Esophagus muscularis mucosa (tissue), 4 donors: ENCODE data around the gene RERG. TPM values are rescaled to one million over a fixed set of nuclear protein-coding genes. Genes with fewer than 3 reads are reported as not detected.

Experiments used
- DNase-seq: peaks from one replicate; pipeline ENCODE4 v3.0.0-alpha.2; 2017; ENCODE audit errors: extremely low spot score
- H3K27ac ChIP-seq, 4 donors: fragments of 200-600 bp; sonication (generic); replicated peaks in 1 of 4; 1 replicate in 3 of 4; 2 replicates in 1 of 4; pipeline ENCODE4 v1.5.1; 2016 to 2019; ENCODE audit warnings: mild to moderate bottlenecking in 1 of 4
- H3K27me3 ChIP-seq, 4 donors: fragments of 200-600 bp; sonication (generic); one replicate each; pipeline versions ENCODE4 v1.5.1 to v1.6.0; 2016 to 2019
- H3K36me3 ChIP-seq, 4 donors: fragments of 200-600 bp; sonication (generic); one replicate each; pipeline ENCODE4 v1.5.1; 2016 to 2019
- H3K4me1 ChIP-seq, 4 donors: fragments of 200-600 bp; sonication (generic); one replicate each; pipeline ENCODE4 v1.5.1; 2016 to 2019
- H3K4me3 ChIP-seq, 4 donors: fragments of 200-600 bp; sonication (generic); 1 replicate in 2 of 4; 2 replicates in 2 of 4; pipeline ENCODE4 v1.5.1; 2016 to 2019; ENCODE audit warnings: mild to moderate bottlenecking in 4 of 4, moderate library complexity in 1 of 4
- H3K9me3 ChIP-seq, 4 donors: fragments of 200-600 bp; sonication (generic); 1 replicate in 3 of 4; 2 replicates in 1 of 4; pipeline ENCODE4 v1.5.1; 2016 to 2019
- EP300 ChIP-seq: sonication (generic); formaldehyde crosslinking; IDR thresholded peaks from one replicate; pipeline ENCODE4 v1.6.1; 2017; ENCODE audit warnings: antibody characterized with exemption
- POLR2A ChIP-seq: fragments of 450-650 bp; IDR thresholded peaks from one replicate; pipeline ENCODE4 v1.6.1; 2017; ENCODE audit warnings: antibody characterized with exemption, moderate library complexity, mild to moderate bottlenecking, low read depth
- POLR2AphosphoS5 ChIP-seq, 2 donors: sonication (generic); formaldehyde crosslinking; IDR thresholded peaks; one replicate each; pipeline ENCODE4 v1.6.1; 2017; ENCODE audit warnings: antibody characterized with exemption in 2 of 2
- WGBS: methylation state at CpG from one replicate; pipeline ENCODE4 v1.1.5; 2018; 5-methylcytosine and 5-hydroxymethylcytosine counted together
- intact Hi-C: fragments of 100-400 bp; cut with DNase I; formaldehyde crosslinking; loops from one replicate; pipeline ENCODE4 v1.15.1; 2023
- total RNA-seq, 4 donors: library from RNA; depleted of rRNA; stranded (reverse); fragments of >200 nt; gene quantifications; one replicate each; pipeline versions ENCODE4 v1.1.0 to v1.2.1, GENCODE V29; 2016
- TF ChIP-seq, protein P1 (sequence below), 3 experiments: fragments of 200-600 bp in 2 of 3; fragments of 450-650 bp in 1 of 3; sonication (generic) in 2 of 3; IDR thresholded peaks; one replicate each; pipeline ENCODE4 v1.5.1; 2017 to 2019; ENCODE audit warnings: antibody characterized with exemption in 3 of 3, mild to moderate bottlenecking in 2 of 3, moderate library complexity in 1 of 3

RERG gene
- total RNA-seq, 4 donors from 2014 or later = 5.0 to 15.4 (median 12.7) TPM

DNA sequence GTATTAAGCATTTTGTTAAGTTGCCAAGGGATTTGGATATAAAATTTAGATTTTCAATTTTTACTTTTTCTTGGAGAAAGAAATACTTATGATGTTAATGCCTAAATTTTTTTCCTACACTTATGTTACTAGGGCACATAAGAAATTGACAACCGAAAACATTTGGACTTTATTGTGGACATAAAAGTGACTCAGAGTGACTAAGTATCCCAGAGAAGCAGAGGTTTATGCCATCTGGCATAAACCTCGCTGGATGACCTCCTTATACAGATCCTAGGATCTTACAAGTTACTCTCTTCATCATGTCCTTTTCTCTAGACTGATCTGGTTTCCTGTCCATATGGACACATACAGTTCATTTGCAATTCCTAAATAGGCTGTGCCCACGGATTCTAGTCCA, 89.8 kb downstream of the RERG start:
- intact Hi-C loops = no loop called here
- no peak for DNase-seq
- H3K4me3 ChIP-seq = no peak overlapping the region
- WGBS = 73% methylated on average over 3 of the region's 3 CpGs
- no peaks in the 10 kb centered on the region for H3K27me3 ChIP-seq
- H3K4me1 ChIP-seq = no peaks in the 10 kb centered on the region
- no peaks in the 10 kb centered on the region for H3K36me3 ChIP-seq
- no peak for TF ChIP-seq POLR2AphosphoS5 (IDR thresholded peaks at IDR 0.05)
- TF ChIP-seq, protein P1, sequence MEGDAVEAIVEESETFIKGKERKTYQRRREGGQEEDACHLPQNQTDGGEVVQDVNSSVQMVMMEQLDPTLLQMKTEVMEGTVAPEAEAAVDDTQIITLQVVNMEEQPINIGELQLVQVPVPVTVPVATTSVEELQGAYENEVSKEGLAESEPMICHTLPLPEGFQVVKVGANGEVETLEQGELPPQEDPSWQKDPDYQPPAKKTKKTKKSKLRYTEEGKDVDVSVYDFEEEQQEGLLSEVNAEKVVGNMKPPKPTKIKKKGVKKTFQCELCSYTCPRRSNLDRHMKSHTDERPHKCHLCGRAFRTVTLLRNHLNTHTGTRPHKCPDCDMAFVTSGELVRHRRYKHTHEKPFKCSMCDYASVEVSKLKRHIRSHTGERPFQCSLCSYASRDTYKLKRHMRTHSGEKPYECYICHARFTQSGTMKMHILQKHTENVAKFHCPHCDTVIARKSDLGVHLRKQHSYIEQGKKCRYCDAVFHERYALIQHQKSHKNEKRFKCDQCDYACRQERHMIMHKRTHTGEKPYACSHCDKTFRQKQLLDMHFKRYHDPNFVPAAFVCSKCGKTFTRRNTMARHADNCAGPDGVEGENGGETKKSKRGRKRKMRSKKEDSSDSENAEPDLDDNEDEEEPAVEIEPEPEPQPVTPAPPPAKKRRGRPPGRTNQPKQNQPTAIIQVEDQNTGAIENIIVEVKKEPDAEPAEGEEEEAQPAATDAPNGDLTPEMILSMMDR (IDR thresholded peaks at IDR 0.05) = no peak
- no peak for TF ChIP-seq EP300
- no peak for TF ChIP-seq POLR2A
- no peaks in the 10 kb centered on the region for H3K9me3 ChIP-seq
- no peak overlapping the region for H3K27ac ChIP-seq

DNA sequence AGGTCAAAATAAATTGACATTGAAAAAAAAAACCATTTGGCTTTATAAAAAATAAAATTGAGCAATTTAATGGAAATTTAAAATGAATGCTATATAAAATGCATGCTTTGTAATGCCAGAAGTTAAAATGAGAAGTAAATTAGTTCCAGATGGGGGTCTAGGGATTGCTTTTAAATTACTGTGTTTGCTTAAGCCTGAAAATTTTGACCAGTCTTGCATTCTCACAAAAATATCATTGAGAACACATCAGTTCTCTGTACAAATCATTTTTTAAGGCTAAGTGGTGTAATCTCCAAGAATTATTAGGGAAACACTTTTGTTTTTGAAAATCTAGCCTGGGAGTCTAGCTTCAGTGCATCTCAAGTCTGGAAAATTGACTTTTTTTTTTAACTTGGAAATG, 90.7 kb downstream of the RERG start:
- Histone ChIP-seq H3K4me1 (no peaks in the 10 kb centered on the region), H3K27me3 (no peaks in the 10 kb centered on the region), H3K27ac (no peak overlapping the region), H3K4me3 (no peak overlapping the region), H3K9me3 (no peaks in the 10 kb centered on the region), H3K36me3 (no peaks in the 10 kb centered on the region)
- DNase-seq = no peak
- intact Hi-C loops = no loop called here
- TF ChIP-seq, protein P1 (IDR thresholded peaks at IDR 0.05) = no peak
- TF ChIP-seq EP300 (no peak), POLR2AphosphoS5 (IDR thresholded peaks at IDR 0.05) (no peak), POLR2A (no peak)

DNA sequence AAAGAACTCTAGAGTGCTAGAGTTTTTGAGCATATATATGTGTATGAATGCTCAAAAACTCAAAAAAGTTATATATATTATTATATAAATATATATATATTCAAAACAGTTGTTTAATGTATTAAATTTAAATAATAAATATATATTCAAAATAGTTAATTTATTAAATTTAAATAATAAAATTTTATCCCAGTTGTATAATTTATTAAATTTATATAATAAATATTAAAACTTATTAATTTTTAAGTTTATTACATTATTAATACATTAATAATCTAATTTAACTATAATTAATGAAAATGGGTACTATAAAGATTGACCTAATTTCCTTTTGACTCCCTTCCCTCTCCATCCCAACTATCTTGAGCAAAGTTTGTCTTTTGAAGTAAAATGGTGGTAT, 97.8 kb downstream of the RERG start:
- intact Hi-C loops = no loop called here
- no peak for DNase-seq
- no peak overlapping the region for H3K4me3 ChIP-seq
- no peaks in the 10 kb centered on the region for H3K36me3 ChIP-seq
- no peak overlapping the region for H3K27ac ChIP-seq
- H3K27me3 ChIP-seq = no peaks in the 10 kb centered on the region
- no peak for TF ChIP-seq EP300
- no peak for TF ChIP-seq POLR2AphosphoS5 (IDR thresholded peaks at IDR 0.05)
- no peak for TF ChIP-seq POLR2A
- TF ChIP-seq, protein P1 (IDR thresholded peaks at IDR 0.05) = no peak
- H3K4me1 ChIP-seq = no peaks in the 10 kb centered on the region
- no peaks in the 10 kb centered on the region for H3K9me3 ChIP-seq

DNA sequence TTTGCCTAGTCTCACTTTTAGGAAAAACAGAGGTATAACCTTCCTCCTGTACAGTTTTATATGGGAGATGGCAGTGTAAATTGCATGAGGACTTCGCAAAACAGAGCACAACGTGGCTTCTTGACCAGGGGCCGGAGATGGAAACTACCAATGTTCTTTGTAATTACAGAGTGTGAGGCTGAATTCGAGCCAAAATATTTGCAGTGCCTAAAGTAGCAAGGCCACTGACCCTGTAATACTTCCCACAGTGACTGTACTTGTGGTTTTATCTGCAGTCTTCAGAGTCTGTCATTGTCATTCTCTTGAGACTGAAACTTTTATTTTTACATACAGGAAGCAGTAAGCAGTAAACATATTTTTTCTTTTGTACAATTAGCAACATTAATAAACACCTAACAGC, 98.9 kb downstream of the RERG start:
- H3K36me3 ChIP-seq = no peaks in the 10 kb centered on the region
- no peaks in the 10 kb centered on the region for H3K4me1 ChIP-seq
- intact Hi-C loops = no loop called here
- 68% methylated on average over 4 of the region's 4 CpGs for WGBS
- no peaks in the 10 kb centered on the region for H3K27me3 ChIP-seq
- no peak overlapping the region for H3K4me3 ChIP-seq
- no peak overlapping the region for H3K27ac ChIP-seq
- no peaks in the 10 kb centered on the region for H3K9me3 ChIP-seq
- DNase-seq = no peak
- TF ChIP-seq POLR2AphosphoS5 (IDR thresholded peaks at IDR 0.05) (no peak), POLR2A (no peak), EP300 (no peak)
- TF ChIP-seq, protein P1 (IDR thresholded peaks at IDR 0.05) = no peak

DNA sequence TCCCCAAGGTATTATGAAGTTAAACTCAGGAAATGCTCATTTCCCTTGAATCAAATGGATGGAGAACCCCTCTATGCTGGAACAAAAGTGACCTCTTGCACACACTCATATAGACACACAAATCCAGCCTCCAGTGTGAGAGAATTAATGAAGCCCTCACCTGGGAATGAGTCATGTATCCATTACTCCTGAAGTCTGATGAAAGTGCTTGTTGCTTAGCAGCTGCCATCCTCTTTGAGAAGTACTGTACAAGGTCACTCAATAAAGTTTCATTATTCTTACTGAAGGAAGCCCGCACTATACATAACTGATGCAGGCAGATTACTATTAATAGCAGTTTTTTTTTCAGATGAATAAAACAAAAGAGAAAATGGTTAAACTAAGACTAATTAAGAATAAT, 102.3 kb downstream of the RERG start:
- Histone ChIP-seq H3K4me1 (peaks cover 0 to 8% (median 5%) of the 10 kb centered on the region in 4 donors), H3K36me3 (no peaks in the 10 kb centered on the region), H3K4me3 (no peak overlapping the region), H3K9me3 (no peaks in the 10 kb centered on the region), H3K27ac (no peak overlapping the region), H3K27me3 (no peaks in the 10 kb centered on the region)
- intact Hi-C loops = no loop called here
- 0% methylated on average over 1 of the region's 1 CpG for WGBS
- TF ChIP-seq, protein P1 (IDR thresholded peaks at IDR 0.05) = no peak
- no peak for TF ChIP-seq EP300
- no peak for TF ChIP-seq POLR2A
- no peak for TF ChIP-seq POLR2AphosphoS5 (IDR thresholded peaks at IDR 0.05)
- DNase-seq = no peak
